ENCODE data around the gene PRAME.
A peak's percentile ranks its signal among the peaks of the same experiment; 100 is the strongest.
"Not testable (repeated sequence)": the region's sequence is repeated elsewhere in the genome, so short reads cannot be mapped to it uniquely, and the experiment has no call there.

The PRAME gene

GRCh38 chr22:22520667-22521602, 38.1 kb downstream of the PRAME start:
- no peak for DNase-seq (ENCODE audit: low read depth)

GRCh38 chr22:22520020-22520656, 38.9 kb downstream of the PRAME start, which contains the start of gene ZNF280A:
ZNF280A (minus strand) TSS chr22:22520270; CDS start chr22:22515630, 4,640 bp downstream.
- DNase-seq (ENCODE audit: low read depth) = no peak

- DNase-seq (ENCODE audit: low read depth) = no peak
These were observed 39.5 kb downstream of the PRAME start for GRCh38 chr22:22519591-22519990.

- no peak for DNase-seq (ENCODE audit: low read depth)
These were observed 42.1 kb downstream of the PRAME start for GRCh38 chr22:22516992-22517391.

GRCh38 chr22:22515890-22516289, 43.2 kb downstream of the PRAME start:
- no peak for DNase-seq (ENCODE audit: low read depth)

- DNase-seq (ENCODE audit: low read depth) = not testable (repeated sequence)
These were observed 44.6 kb downstream of the PRAME start for GRCh38 chr22:22514431-22514830.

GRCh38 chr22:22513619-22514018, 45.4 kb downstream of the PRAME start:
- no peak for DNase-seq (ENCODE audit: low read depth)

- DNase-seq (ENCODE audit: low read depth) = no peak
These were observed 46.1 kb downstream of the PRAME start for GRCh38 chr22:22512951-22513350.

GRCh38 chr22:22510833-22511232, 48.2 kb downstream of the PRAME start:
- not testable (repeated sequence) for DNase-seq (ENCODE audit: low read depth)

GRCh38 chr22:22509912-22510311, 49.2 kb downstream of the PRAME start:
- not testable (repeated sequence) for DNase-seq (ENCODE audit: low read depth)

GRCh38 chr22:22508274-22509176, 50.5 kb downstream of the PRAME start, which contains the start of gene ZNF280B:
ZNF280B (minus strand) TSS chr22:22508742; CDS start chr22:22489398, 19,344 bp downstream.
- DNase-seq (ENCODE audit: low read depth) = peak; percentile 61

- no peak for DNase-seq (ENCODE audit: low read depth)
These were observed 51.3 kb downstream of the PRAME start for GRCh38 chr22:22507743-22508273.

GRCh38 chr22:22506736-22507135, 52.3 kb downstream of the PRAME start:
- no peak for DNase-seq (ENCODE audit: low read depth)

GRCh38 chr22:22498267-22498666, 60.8 kb downstream of the PRAME start:
- DNase-seq (ENCODE audit: low read depth) = no peak
